BLaER1 (cell line): ENCODE measurements around the gene ANAPC13.

ENCODE experiments used
- H3K27ac ChIP-seq: shearing (Covaris generic); formaldehyde crosslinking; 2 replicates; pipeline ENCODE4 v1.8.1; 2022
- H3K27me3 ChIP-seq: shearing (Covaris generic); formaldehyde crosslinking; 2 replicates; pipeline ENCODE4 v1.8.1; 2022
- H3K36me3 ChIP-seq: shearing (Covaris generic); formaldehyde crosslinking; 2 replicates; pipeline ENCODE4 v1.8.1; 2022
- H3K4me1 ChIP-seq: shearing (Covaris generic); formaldehyde crosslinking; 2 replicates; pipeline ENCODE4 v1.8.1; 2022
- H3K4me2 ChIP-seq: shearing (Covaris generic); formaldehyde crosslinking; 2 replicates; pipeline ENCODE4 v1.8.1; 2022
- H3K4me3 ChIP-seq: shearing (Covaris generic); formaldehyde crosslinking; 2 replicates; pipeline ENCODE4 v1.8.1; 2022
- H3K9ac ChIP-seq: shearing (Covaris generic); formaldehyde crosslinking; 2 replicates; pipeline ENCODE4 v1.8.1; 2022
- H3K9me3 ChIP-seq: shearing (Covaris generic); formaldehyde crosslinking; 2 replicates; pipeline ENCODE4 v1.8.1; 2022
- H4K20me1 ChIP-seq: shearing (Covaris generic); formaldehyde crosslinking; 2 replicates; pipeline ENCODE4 v1.8.1; 2022
- Cebpa-rat ChIP-seq: shearing (Covaris generic); IDR thresholded peaks from 2 replicates; pipeline ENCODE4 v1.8.1; 2022

Gene ANAPC13

GRCh38 chr3:134472831-134473230, 13.0 kb downstream of the ANAPC13 start:
- TF ChIP-seq Cebpa-rat, result no peak
- Histone ChIP-seq H3K27ac (no peak overlapping the region), H4K20me1 (no peaks in the 10 kb centered on the region), H3K27me3 (no peaks in the 10 kb centered on the region), H3K4me3 (no peak overlapping the region), H3K9me3 (no peaks in the 10 kb centered on the region), H3K4me1 (no peaks in the 10 kb centered on the region), H3K36me3 (peaks cover 33% of the 10 kb centered on the region), H3K9ac (no peak overlapping the region), H3K4me2 (no peak overlapping the region)

DNA sequence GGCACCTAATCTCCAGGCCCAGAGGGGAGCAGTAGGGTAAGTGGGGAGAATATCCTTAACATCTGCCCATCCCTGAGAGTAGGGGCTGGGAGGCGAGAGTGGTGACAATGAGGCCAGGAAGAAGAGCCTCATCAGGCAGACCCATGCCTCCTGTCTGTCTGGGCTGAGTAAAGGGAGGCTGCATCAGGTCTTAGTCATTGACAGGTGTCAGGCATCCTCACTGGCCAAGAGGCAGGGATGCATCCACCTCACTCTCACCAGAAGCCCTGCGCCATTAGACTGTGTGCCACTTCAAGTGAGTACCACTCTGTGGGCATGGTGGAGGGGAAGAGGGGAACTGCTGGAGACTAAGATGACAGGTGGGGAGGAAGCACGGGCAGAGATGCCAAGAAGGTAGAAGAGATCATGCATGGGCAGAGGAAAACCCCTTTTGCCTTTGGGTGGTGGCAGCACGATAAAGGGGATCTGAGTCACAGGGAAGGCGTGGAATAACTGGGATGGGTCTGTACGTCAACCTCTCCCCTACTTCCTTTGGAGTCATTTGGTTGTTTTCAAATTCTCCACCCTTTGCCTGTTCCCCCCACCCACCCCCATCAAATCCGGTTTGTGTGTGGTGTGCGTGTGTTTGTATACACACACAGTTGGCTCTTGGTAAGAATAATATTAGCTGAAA, 14.1 kb downstream of the ANAPC13 start:
- peaks cover 22% of the 10 kb centered on the region for H3K36me3 ChIP-seq

DNA sequence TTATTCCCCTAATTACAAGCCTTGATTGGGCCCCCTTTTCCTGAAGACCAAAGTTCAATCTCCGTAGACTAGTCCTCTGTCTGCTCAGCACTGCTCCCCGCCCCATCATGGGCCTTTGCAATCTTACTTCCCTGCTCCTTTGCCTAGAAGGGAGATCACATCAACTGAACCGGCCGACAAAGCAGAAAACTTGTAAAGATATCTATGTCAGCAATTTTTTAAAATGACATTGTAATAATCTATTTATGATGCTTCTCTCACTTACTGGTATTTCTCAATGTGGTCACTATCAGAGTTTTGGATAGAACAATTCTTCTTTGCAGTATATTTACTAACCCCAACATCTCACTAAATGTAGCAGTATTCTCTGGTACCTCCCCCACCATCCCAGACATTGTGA, 17.3 kb downstream of the ANAPC13 start:
- TF ChIP-seq Cebpa-rat, result no peak
- H4K20me1 ChIP-seq, result no peaks in the 10 kb centered on the region
- H3K27me3 ChIP-seq, result no peaks in the 10 kb centered on the region
- no peak overlapping the region for H3K9ac ChIP-seq
- no peak overlapping the region for H3K4me3 ChIP-seq
- peaks cover 6% of the 10 kb centered on the region; the same call in 1 of the 2 replicates for H3K4me1 ChIP-seq
- no peak overlapping the region for H3K4me2 ChIP-seq
- H3K36me3 ChIP-seq, result 0 out of 2 replicates have a peak, but pooled peaks cover 9% of the 10 kb centered on the region
- no peak overlapping the region for H3K27ac ChIP-seq
- no peaks in the 10 kb centered on the region for H3K9me3 ChIP-seq

More for the DNA sequence above, 14.1 kb downstream of the ANAPC13 start:
- Histone ChIP-seq H3K4me2 (no peak overlapping the region), H4K20me1 (no peaks in the 10 kb centered on the region), H3K4me3 (no peak overlapping the region), H3K27me3 (no peaks in the 10 kb centered on the region), H3K4me1 (peaks cover 6% of the 10 kb centered on the region; the same call in 1 of the 2 replicates), H3K9me3 (no peaks in the 10 kb centered on the region), H3K9ac (no peak overlapping the region), H3K27ac (no peak overlapping the region)
- TF ChIP-seq Cebpa-rat, result no peak

DNA sequence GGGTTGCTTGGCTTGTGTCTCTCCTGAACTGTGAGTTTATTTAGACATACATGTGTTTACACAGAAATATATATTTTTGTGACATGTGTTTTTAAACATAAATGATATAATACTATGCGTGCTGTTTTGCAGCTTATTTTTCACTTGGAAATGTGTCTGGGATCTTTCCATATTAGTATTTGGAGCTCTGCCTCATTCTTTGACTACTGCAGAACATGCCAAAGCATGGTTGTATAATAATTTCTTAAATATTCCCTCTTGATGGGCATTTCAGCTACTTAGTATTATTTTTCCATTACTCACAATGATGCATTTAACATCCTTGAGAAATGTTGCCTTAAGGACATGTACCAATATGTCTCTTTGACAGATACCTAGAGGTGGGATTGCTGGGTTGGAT, 19.5 kb downstream of the ANAPC13 start:
- TF ChIP-seq Cebpa-rat, result no peak
- Histone ChIP-seq H3K9ac (no peak overlapping the region), H3K4me1 (peaks cover 6% of the 10 kb centered on the region; the same call in 1 of the 2 replicates), H3K4me2 (no peak overlapping the region), H3K4me3 (no peak overlapping the region), H3K27ac (no peak overlapping the region), H3K9me3 (no peaks in the 10 kb centered on the region), H3K27me3 (no peaks in the 10 kb centered on the region), H3K36me3 (no peaks in the 10 kb centered on the region), H4K20me1 (no peaks in the 10 kb centered on the region)

DNA sequence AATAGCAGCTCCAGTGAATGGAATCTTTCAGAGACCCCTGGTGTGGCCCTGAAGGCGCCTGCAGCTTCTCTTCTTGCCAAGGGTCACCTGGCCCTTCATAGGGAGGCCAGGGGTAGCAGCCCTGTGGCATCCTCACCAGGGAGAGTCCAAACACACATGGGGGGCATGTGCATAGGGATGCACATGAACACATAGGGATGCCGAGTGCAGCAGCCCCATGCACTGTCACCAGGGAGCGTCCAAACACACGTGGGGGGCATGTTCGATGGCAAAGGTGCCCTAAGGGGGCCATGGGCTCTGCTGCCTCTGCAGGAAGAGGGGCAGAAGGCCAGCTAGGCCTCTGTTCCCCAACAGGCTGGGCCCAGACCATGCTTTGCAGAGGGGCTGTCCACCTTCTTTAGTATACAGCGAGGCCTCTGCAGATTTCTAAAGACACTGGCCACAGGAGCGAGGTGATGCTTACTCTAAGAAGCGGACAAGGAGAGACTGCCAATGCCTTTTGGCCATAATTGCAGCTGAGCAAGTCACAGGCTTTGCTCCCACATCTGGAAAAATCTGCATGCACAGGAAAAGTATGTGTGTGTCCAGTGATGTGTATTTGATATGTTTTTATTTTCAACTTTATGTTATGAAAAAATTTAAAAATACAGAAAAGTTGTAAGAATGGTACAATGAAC, 21.0 kb downstream of the ANAPC13 start:
- no peak overlapping the region for H3K4me2 ChIP-seq
- no peak for TF ChIP-seq Cebpa-rat
- no peaks in the 10 kb centered on the region for H4K20me1 ChIP-seq
- H3K27ac ChIP-seq, result no peak overlapping the region
- no peaks in the 10 kb centered on the region for H3K9me3 ChIP-seq
- H3K4me3 ChIP-seq, result no peak overlapping the region
- H3K9ac ChIP-seq, result no peak overlapping the region
- H3K27me3 ChIP-seq, result no peaks in the 10 kb centered on the region
- H3K4me1 ChIP-seq, result peaks cover 6% of the 10 kb centered on the region; the same call in 1 of the 2 replicates
- no peaks in the 10 kb centered on the region for H3K36me3 ChIP-seq

- Histone ChIP-seq H4K20me1 (no peaks in the 10 kb centered on the region), H3K4me1 (peaks cover 6% of the 10 kb centered on the region; the same call in 1 of the 2 replicates), H3K27me3 (no peaks in the 10 kb centered on the region), H3K4me2 (no peak overlapping the region), H3K27ac (no peak overlapping the region), H3K9ac (no peak overlapping the region), H3K36me3 (no peaks in the 10 kb centered on the region), H3K4me3 (no peak overlapping the region), H3K9me3 (no peaks in the 10 kb centered on the region)
- no peak for TF ChIP-seq Cebpa-rat
Observed at GRCh38 chr3:134464064-134464688, 21.6 kb downstream of the ANAPC13 start.

DNA sequence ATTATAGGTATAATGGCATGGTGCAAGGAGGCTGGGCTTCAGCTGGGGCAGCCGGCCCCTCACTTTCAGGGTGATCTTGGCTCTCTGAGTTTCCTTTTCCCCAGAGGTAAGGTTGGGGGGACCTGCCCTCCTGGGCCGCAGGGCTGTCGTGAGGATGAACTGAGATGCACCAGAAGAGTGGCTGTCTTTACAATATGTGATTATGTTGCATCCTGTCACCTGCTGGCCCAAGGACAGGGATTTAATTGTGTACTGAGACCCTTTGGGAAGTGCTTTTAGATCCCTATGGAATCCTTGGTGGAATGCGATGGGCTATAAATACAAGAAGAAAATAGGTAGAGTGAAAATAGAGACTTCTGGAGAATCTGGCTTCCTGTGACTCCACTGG, 22.1 kb downstream of the ANAPC13 start:
- no peak for TF ChIP-seq Cebpa-rat
- no peak overlapping the region for H3K9ac ChIP-seq
- no peak overlapping the region for H3K27ac ChIP-seq
- peaks cover 6% of the 10 kb centered on the region; the same call in 1 of the 2 replicates for H3K4me1 ChIP-seq
- H3K9me3 ChIP-seq, result no peaks in the 10 kb centered on the region
- H4K20me1 ChIP-seq, result no peaks in the 10 kb centered on the region
- H3K4me2 ChIP-seq, result no peak overlapping the region
- H3K36me3 ChIP-seq, result no peaks in the 10 kb centered on the region
- no peak overlapping the region for H3K4me3 ChIP-seq
- no peaks in the 10 kb centered on the region for H3K27me3 ChIP-seq

DNA sequence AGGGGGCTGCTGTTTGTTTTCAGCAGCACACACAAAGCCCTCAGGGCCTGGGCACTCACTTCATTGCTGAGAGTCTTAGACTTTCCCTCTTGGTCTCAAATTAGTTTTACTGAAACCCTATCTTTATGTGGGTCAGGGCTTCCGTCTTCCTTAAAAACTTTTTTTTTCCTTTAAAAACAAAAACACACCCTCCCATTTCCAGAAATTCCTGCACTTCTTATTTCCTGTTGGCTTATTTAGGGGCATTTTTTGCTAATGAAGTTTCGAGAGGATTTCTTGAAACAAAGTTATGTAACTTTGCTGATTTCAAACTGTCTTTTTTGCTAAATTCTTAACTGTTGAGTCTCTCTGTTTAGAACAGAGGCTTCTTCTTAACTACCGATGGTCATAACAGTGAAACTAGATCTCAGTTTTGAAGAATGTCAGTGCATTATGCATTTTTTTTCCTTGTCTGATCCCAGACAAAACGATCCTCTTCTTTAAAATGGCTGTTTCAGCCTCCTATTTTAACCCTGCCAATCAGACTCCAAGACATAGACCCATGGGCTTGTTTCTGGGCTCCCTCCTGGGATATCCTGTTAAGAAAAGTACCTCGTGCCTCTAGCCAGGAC, 23.3 kb downstream of the ANAPC13 start:
- H3K27ac ChIP-seq, result no peak overlapping the region
- H3K36me3 ChIP-seq, result no peaks in the 10 kb centered on the region
- no peaks in the 10 kb centered on the region for H3K27me3 ChIP-seq
- H3K9ac ChIP-seq, result no peak overlapping the region
- H3K9me3 ChIP-seq, result no peaks in the 10 kb centered on the region
- H4K20me1 ChIP-seq, result no peaks in the 10 kb centered on the region
- no peak for TF ChIP-seq Cebpa-rat
- H3K4me2 ChIP-seq, result no peak overlapping the region
- peaks cover 3% of the 10 kb centered on the region; the same call in 1 of the 2 replicates for H3K4me1 ChIP-seq
- H3K4me3 ChIP-seq, result no peak overlapping the region

DNA sequence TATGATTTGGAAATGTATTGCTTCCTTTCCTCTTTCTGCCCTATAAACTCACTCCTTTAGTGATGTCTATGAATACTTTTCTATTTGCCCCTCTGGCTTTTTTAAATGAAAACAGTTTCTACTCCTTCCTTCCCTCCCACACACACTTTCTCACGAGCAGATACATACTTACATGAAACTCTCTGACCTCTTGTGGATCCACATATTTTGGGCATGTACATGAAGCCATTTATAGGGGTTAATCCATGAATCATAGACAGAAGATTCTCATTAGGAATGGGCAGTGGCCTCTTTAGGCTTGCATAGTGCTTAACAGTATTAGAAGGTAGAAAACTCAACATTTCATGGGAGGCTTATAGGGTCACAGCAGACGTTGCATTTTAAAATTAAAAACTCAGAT, 24.8 kb downstream of the ANAPC13 start:
- no peak overlapping the region for H3K9ac ChIP-seq
- H3K27me3 ChIP-seq, result no peaks in the 10 kb centered on the region
- no peaks in the 10 kb centered on the region for H3K9me3 ChIP-seq
- TF ChIP-seq Cebpa-rat, result no peak
- H3K27ac ChIP-seq, result no peak overlapping the region
- no peak overlapping the region for H3K4me2 ChIP-seq
- no peak overlapping the region for H3K4me3 ChIP-seq
- H3K36me3 ChIP-seq, result no peaks in the 10 kb centered on the region
- H3K4me1 ChIP-seq, result no peaks in the 10 kb centered on the region
- no peaks in the 10 kb centered on the region for H4K20me1 ChIP-seq

- Histone ChIP-seq H3K9me3 (no peaks in the 10 kb centered on the region), H3K36me3 (no peaks in the 10 kb centered on the region), H3K4me3 (no peak overlapping the region), H3K27me3 (no peaks in the 10 kb centered on the region), H4K20me1 (no peaks in the 10 kb centered on the region), H3K9ac (no peak overlapping the region), H3K4me2 (no peak overlapping the region), H3K27ac (no peak overlapping the region), H3K4me1 (no peaks in the 10 kb centered on the region)
- no peak for TF ChIP-seq Cebpa-rat
Observed at GRCh38 chr3:134459562-134459961, 26.2 kb downstream of the ANAPC13 start.
